Hematopoietic multipotent progenitor cell treated with erythropoietin and hydrocortisone succinate and interleukin-3 and kit ligand, for 17 days (in vitro differentiated cells): ENCODE data around the gene TCF15.
A peak's percentile ranks its signal among the peaks of the same experiment; 100 is the strongest.
"Not testable (repeated sequence)": the region's sequence is repeated elsewhere in the genome, so short reads cannot be mapped to it uniquely, and the experiment has no call there.

Experiments
- DNase-seq: peaks from one replicate; pipeline ENCODE4 v3.0.0-alpha.2; 2015; ENCODE audit warnings: low spot score

The TCF15 gene

GRCh38 chr20:578940-579690 lies 31.0 kb downstream of the TCF15 start:
- DNase-seq, result not testable (repeated sequence)

GRCh38 chr20:577167-577791 lies 32.8 kb downstream of the TCF15 start:
- DNase-seq, result no peak

DNA sequence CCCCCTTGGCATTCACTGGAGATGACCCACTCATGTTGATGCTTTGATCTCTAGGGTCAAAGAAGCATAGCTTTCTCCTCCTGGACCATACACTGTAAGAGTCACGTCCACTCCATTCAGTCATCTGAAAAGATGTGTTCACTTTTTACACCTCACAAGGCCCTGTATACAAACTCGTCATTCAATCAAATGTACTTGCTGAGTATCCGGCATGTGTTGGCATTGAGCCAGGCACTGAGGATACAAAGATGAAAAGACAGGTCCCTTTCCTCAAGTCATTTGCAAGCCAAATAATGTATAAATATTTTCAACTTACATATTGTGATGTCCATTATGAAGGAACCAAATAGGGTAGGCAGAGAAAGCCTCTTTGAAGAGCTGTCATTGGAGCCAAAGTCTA lies 34.0 kb downstream of the TCF15 start:
- no peak for DNase-seq

GRCh38 chr20:575230-575629 lies 34.9 kb downstream of the TCF15 start:
- no peak for DNase-seq

DNA sequence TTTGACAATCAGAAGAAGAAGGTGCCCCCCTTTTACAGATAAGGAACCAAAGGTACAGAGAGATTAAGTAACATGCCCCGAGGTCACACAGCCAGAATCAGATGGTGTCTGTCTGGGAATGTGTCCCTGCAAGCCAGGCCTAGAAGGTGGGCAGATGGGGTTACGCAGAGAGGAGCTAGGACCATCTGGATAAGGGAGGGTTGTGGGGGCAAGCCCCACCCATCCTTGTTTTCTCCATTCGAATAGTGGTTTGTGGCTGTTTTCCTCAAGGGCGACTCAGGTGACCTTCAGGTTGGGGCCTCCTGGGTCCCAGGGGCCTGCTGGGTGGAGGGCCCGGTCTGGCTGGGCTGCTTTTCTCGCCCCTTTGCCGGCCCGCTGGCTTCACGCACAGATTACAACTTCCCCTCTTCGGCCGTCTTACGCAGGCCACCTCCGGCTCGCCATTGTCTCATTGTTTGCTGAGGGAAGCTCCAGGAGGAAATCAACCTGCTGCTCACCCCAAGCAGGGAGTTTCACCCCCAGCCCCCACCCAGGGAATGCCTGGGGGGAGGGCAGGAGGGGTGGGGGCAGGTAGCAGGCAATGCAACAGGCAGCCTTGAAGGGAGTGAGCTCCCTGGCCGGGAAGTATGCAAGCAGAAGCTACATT lies 35.7 kb downstream of the TCF15 start:
- DNase-seq, result no peak

DNA sequence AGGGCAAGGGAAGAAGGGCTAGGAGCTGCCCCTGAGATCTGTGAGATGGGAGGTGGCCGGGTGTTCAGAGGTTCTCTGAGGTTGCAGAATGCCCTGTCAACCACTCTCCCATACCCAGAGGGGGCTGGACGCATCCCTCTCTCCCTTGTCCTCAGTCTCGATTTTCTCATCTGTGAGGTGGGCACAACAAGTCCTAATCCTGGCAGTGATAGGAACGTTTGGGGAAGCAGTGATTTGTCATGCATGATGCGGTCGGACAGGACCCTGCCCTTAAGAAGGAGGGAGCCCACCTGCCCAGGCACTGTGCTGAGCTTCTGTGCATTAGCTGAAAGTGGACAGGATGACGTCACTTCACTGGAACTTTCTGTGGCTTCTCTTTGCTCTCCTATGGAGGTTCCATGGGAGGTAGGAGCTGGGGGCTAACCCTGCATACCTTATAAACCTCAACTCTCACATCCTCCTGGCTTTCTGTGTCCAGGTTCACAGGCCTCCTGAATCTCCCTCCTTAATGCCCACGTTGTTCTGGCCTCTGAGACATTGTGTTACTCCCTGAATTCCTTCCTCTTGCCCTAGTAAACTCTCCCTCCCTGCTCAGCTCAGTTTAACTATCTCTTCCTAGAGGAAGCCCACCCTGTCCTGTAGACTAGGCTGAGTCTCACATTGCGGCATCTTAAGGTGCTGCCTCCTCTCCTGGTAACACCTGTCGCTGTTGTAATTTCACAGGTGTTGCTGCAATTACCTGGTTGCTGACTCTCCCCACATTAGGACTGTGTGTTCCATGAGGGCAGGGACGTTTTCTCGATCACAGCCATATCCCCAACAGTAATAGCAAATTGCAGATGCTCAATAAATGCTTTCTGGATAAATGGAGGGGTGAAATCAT lies 36.5 kb downstream of the TCF15 start:
- no peak for DNase-seq

- no peak for DNase-seq
Observed at GRCh38 chr20:572727-573126, 37.4 kb downstream of the TCF15 start.

- DNase-seq, result no peak
Observed at GRCh38 chr20:571754-572441, 38.2 kb downstream of the TCF15 start.

DNA sequence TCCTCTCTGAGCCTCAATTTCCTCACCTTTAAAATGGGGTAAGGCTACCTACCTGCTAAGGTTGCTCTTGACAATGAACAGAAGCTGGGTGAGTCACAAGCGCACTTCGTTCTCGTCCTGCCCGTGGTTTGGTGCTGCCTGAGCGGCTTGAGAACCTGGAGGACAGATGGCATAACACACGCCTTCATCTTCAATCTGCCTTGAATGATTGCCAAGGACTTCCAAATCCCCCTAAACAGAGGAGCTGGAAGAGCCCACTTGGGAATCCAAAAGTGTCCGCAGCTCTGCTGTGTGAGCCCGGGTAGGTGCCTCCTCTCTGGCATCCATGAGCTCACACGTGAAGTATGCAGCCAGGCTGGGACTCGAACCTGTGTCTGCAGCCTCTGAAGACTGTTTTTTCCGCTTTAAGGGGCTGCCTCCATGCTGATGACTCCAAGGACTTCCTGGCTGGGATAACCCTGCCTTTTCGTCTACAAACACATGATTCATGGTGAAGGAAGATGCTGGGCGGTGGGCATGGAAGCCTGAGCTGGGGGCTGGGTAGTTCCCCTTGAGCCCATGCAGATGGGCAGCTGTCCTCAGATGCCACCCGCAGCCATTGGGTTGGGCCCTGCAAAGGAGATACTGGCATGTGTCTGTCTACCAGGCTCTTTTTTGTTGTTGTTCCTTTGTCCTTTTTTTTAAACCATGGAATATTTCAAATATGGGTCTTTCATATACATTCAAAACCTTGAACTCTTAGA lies 41.3 kb downstream of the TCF15 start:
- DNase-seq, result no peak

DNA sequence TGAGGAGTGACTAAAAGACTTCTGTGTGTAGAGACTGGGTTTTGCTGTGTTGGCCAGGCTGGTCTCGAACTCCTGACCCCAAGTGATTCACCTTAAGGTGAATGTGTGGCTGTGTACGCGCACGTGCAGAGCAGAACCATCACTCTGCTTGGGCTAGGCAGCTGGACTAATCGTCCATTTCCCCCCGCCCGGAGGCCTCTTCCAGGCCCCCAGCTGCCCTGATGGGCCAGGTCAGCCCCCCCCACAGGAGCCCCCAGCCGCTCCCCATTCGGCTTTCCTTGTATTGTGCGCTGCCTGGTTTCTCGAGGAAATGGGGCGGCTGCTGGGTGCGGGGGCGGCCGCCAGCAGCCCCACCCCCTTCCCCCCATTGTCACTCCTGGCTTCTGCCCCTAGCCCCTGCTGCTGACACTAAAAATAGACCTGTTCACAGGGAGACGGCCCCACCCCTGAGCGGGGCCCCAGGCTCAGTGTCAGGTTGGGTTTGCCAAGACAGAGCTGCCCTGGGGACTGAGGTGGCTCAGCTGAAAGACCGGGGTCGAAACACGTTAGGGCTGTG lies 41.9 kb downstream of the TCF15 start:
- DNase-seq, result no peak

DNA sequence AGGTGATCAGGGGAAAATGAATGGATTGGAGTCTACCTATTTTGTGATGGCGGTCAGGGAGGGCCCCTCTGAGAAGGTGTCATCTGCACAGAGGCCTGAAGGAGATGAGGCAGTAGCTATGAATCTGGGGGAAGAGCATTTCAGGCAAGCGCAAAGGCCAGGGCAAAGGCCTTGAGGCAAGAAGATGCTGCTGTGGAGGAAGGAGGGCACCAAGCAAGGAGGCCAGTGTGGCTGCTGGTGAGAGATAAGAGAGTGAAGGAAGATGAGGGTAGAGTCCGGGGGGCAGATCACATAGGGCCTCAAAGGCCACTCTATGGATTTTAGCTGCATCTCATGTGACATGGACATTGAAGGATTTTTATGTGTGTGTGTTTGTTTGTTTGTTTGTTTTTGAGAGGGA lies 45.9 kb downstream of the TCF15 start:
- no peak for DNase-seq

DNA sequence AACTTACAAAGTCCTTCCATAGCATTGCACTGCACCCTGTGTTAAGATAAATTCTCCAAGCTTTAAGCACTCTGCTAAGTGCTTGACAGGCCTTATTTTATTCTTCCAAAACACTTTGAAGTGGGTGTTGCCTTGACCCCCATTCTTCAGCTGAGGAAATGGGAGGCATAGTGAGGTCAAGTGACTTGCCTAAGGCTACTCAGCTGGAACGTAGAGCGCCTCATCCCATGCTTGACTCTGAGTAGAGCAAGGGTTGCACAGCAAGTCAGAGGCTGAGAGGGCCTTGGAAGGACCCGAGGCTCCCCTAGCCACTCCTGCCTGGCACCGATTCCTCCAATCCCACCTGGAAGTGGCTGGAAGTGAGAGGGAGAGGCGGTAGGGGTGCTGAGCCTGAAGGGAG lies 46.9 kb downstream of the TCF15 start:
- DNase-seq, result no peak

GRCh38 chr20:562232-562897 lies 47.7 kb downstream of the TCF15 start:
- DNase-seq, result no peak

GRCh38 chr20:561437-562231 lies 48.5 kb downstream of the TCF15 start:
- peak; percentile 71 for DNase-seq

DNA sequence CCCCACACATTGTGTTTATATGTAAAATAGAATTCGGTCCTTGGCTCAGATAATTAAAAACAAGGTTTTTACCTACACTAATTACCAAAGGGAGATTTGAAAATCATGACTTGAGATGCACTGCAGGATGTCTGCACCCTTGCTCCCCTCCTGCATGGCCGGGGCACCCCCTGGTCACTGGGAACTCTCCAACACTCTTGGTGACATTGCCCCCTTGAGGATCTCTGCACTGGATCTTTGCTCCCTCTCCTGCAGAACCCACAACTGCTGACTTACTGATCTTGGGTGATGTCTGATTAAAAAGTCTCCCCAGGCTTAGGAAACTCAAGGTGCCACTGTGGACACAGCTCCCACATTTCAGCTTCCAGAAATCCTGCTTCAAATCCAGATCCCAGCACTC lies 49.4 kb downstream of the TCF15 start:
- no peak for DNase-seq

GRCh38 chr20:558117-558516 lies 52.0 kb downstream of the TCF15 start:
- DNase-seq, result no peak

GRCh38 chr20:556984-557383 lies 53.1 kb downstream of the TCF15 start:
- DNase-seq, result no peak

GRCh38 chr20:555976-556385 lies 54.1 kb downstream of the TCF15 start:
- DNase-seq, result no peak
